Astrocyte (in vitro differentiated cells and primary cell): ENCODE results near the gene TRPM6.

Experiments
- CTCF ChIP-seq: IDR thresholded peaks from 2 replicates; pipeline ENCODE4 v1.5.1; 2011; ENCODE audit warnings: low read depth, mild to moderate bottlenecking, inconsistent platforms, low read length, moderate library complexity; ENCODE audit not compliant: insufficient read depth
- EZH2 ChIP-seq: IDR thresholded peaks from 2 replicates; pipeline ENCODE4 v1.6.1; 2012; ENCODE audit warnings: mild to moderate bottlenecking, low read length, inconsistent platforms; ENCODE audit not compliant: insufficient read depth

GRCh38 chr9:74810200-74810599 is 77.5 kb downstream of the TRPM6 start:
- TF ChIP-seq EZH2 (no peak), CTCF (no peak)
